Brain pericyte (primary cell): ENCODE data around the gene ZBTB42.

ENCODE experiments used
- DNase-seq: peaks from one replicate; pipeline ENCODE4 v3.0.0-alpha.2; 2012; ENCODE audit warnings: low read depth, low spot score

Gene ZBTB42

DNA sequence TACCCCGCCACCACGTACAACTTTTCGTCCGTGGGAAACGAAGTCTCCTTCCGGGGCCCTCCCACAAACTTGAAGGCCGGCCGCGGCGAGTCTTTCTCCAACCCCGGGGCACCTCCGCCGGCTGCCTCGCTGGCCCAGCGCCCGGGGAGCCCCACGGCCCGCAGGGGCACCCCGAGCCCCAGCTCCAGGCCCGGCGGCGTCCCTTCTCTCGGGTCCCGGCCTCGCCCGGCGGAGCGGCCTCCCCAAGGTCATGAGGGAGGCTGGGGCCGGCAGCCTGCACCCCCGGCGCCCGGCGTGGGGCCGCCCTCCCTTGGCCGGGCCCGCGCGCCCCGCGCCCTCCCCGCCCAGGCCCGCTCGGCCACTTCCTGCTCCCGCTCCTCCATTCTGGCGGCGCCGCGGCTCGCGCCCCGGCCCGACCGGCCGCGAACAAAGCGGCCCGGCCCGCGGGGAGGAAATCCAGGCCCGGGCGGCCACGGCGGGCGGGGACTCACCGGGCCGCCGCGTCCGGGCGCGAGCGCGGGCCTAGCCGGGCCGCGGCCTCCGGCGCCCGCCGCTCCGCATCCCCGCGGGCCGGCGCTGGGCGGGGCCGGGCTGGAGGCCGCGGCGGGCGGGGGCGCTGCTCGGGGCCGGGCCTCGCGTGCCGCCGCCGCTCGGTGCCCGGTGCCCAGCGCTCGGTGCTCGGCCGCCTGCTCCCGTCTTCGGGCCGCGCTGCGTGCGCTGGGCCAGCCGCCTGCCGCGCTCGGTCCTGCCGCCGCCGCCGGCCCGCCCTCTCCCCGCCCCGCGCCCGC, 5.7 kb upstream of the ZBTB42 start, which contains the start of gene AKT1:
Gene AKT1 (minus strand): TSS at position 756 of the 788 bp plus-strand sequence. CDS start 3,105 bp downstream, outside the sequence.
- DNase-seq = no peak

DNA sequence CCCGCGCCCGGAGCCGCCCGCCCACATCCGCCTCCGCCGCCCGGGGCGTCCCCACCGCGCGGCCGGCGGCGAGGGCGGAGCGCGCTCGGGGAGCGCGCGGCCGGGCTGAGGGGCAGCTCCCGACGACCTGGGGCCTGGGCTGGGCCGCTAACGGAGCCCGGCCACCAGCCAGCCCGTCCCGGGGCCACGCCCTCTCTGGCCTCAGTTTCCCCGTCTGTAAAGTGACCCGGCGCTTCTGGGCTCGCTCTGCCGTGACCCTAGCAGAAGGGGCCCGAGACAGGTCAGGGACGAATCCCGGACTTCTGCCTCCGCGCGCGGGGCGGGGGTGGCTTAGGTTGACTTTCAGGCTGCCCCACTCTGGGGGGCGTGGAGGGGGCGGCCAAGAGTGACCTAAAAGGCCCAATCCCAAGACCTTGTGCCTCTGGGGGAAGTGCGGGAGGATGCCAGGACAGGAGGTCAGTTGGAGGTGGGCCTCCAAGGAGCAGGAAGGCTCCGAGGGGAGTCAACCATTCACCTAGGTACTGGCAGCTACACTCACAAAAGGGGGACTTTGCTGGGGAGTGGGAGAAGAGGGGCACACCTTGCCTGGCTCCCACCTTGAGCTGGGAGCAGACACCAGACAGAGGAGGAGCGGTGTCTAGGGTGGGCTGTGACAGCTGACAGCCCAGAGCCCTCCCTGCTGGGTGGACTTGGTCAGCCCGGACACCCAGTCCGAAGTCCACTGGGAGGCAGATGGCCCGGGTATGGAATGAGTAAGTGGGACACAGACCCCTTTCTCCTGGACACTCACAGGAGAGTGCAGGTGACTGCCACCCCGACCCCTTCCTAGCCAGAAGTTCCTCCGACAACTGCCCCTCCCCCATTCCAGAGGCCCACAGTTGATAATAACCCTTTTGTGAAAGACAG, 4.9 kb upstream of the ZBTB42 start:
- no peak for DNase-seq

DNA sequence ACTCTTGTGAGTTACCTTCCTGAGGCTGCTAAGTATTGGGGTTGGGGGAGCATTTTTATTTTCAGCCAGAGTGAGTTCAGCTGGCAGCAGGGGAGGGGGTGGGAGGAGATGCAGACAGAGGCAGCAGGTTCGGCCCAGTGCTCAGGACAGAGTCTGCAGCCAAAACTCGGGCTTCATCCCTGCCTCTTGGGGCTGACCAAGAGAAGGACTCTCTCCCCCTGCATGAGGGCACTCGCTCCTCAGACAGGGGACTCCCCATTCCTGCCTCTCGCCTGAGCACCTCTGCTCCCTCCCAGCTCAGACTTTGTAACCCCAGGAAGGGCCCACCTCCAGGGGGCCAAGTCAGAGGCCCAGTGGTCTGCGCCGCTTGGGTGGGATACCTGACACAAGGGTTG, 4.2 kb upstream of the ZBTB42 start:
- no peak for DNase-seq

DNA sequence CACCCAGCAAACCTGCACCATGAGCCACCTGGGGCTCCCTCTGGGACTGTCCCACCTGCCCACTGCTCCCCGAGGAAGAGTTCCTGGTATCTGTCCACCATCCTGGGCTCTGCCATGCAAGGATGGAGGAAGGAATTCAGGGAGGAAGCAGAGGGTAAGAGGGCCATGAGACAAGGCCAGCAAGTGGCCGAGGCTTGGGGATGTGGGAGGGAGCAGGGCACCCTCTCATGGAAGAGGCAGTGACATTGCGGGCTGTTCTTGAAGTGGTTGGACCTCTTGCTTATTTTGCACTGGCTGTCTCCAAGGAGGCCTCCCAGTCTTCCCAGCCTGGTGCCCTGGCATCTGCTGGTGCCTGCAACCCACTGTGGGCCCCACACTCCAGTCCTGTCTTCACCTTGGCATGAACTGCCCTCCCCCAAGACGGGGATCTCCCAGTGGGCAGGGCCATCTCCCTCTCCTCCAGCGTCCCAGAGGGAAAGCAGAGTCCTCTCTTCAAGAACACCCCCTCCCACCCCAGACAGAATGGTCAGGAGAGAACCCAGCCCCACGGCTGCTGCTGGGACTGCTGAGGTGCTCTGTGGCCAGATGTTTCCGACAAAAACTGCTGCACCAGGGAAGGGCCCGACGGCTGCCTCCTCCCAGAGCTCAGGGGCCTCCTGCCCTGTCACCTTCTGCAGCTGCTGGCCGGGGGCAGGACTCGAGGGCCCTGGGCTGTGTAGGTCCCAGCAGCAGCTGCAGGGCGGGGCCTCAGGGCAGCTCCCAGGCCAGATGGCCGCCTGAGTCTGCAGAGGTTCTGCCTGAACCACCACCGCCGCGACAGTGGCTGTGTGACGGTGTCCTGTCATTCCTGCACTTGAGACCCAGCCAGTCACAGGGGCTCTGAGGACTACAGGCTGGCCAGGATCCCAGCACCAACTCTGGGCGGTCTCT, 3.5 kb upstream of the ZBTB42 start:
- no peak for DNase-seq

DNA sequence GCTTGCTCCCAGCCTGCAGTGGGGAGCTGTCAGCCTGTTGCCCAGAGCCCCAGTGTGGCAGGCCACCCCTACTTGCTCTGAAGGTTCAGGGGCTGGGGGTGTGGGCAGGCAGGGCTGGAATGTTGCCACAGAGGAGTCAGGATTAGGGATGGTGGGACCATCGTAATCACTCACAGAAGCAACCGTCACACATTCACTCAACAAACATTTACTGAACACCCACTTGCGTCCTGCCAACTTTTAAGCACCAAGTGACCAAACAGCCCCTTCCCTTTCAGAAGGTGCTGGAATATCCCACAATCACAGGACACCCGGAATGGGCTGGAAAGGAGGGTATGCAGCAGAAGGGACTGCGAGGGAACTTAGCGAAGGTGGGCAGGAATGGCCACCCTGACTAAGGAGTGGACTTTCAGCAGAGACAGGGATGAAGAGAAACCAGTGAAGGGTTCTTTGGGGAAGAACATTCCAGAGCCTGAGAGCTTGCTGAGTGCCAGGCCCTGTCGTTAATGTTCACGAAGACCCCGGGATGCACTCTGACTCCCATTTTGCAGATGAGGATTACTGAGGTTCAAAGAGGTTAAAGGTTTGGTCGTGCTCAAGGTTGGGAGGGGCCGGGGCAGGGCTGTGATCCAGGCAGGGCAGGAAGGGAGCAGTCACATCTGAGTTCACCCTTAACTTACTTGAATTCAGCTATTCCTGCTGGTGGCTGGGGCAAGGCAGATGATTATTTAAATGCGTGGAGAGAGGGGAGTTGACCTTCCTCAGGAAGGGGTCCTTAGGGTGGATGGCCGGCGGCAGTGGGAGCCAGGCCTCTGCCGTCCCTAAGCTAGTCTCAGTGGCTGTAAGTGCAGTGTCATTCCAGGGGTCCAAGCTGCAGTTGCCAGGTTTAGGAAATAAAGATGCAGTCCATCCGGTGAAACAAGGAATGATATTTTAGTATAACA, 2.3 kb upstream of the ZBTB42 start:
- no peak for DNase-seq

DNA sequence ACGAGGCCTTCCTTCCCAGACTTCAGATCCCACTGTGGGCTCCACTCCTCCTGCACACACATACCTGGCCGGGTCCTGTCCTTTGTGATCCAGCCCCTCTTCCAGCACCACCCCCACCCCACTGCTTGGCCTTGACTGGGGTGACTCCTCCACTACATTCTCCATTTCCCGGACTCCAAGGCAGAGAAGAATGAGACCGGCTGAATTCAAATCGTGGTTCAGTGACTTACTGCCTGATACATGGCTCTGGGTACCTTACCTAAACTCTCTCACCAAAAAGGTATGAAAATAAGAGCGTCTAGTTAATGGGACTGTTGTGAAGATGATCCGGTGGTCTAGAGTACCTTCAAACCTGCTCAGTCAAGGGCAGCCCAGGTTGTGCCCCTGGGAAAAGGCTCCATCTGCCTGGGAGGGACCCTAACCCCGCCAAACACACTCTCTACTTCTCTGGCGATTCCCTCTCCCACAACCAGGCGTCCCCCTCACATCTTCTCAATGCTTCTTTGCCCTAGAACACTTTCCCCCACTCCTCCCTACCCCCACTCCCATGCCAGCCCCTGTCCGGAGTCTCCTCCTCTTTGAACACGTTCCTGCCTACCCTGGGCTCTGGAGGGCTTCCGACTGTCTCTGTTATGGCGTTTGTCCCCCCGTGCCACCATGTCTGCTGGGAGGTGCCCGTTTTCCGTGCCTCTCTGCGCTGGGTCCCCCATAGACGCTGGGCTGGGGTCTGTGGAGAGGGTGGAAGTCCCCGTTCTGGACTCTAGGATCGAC, 1.5 kb upstream of the ZBTB42 start:
- DNase-seq = no peak

DNA sequence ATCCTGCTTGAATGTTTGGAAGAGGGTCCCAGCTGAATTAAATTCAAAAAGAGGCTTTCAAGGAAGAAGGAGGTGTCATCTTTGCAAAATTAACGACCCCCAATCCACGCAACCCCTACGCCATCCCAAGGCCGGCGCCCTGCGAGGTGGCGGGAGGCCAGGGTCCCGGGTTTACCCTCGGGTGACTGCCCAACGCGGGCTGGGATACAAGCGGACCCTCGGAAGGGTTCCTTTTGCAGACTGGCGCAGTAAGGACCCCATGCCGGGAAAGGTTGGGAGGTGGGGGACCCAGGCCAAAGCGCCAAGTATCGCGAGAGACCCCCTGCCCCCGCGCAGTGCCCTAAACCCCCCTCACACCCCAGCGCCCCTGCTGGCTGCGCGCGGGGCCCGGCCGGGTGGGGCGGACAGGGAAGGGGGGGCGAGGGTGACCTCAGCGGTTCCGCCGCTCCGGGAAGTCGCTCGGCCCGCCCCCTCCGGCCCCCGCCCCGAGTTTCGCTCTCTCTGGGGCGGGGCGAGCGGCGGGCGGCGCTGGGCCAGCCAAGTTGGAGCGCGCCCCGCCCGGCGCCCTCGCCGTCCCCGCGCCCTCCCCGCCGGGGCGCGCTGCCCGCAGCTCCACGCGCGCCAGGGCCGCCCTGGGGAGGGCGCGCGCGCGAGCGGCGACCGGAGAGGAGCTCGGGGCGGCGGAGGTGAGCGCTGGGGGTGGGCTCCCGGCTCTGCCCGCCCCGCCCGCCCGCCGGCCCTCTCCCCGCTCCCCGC, 708 bp upstream of the ZBTB42 start:
- no peak for DNase-seq

DNA sequence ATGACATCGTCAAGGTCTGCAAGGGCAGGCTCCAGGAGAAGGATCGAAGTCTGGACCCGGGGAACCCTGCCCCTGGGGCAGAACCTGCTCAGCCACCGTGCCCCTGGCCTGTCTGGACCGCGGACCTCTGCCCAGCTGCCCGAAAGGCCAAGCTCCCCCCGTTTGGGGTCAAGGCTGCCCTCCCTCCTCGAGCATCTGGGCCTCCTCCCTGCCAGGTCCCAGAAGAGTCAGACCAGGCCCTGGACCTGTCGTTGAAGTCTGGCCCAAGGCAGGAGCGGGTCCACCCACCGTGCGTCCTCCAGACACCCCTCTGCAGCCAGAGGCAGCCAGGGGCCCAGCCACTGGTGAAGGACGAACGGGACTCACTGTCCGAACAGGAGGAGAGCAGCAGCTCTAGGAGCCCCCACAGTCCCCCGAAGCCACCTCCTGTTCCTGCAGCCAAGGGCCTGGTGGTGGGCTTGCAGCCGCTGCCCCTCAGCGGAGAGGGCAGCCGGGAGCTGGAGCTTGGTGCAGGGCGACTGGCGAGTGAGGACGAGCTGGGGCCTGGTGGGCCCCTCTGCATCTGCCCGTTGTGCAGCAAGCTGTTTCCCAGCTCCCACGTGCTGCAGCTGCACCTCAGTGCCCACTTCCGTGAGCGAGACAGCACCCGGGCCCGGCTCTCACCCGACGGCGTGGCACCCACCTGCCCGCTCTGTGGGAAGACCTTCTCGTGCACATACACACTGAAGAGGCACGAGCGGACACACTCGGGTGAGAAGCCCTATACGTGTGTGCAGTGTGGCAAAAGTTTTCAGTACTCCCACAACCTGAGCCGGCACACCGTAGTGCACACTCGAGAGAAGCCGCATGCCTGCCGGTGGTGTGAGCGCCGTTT, 856 bp downstream of the ZBTB42 start:
- DNase-seq = no peak

DNA sequence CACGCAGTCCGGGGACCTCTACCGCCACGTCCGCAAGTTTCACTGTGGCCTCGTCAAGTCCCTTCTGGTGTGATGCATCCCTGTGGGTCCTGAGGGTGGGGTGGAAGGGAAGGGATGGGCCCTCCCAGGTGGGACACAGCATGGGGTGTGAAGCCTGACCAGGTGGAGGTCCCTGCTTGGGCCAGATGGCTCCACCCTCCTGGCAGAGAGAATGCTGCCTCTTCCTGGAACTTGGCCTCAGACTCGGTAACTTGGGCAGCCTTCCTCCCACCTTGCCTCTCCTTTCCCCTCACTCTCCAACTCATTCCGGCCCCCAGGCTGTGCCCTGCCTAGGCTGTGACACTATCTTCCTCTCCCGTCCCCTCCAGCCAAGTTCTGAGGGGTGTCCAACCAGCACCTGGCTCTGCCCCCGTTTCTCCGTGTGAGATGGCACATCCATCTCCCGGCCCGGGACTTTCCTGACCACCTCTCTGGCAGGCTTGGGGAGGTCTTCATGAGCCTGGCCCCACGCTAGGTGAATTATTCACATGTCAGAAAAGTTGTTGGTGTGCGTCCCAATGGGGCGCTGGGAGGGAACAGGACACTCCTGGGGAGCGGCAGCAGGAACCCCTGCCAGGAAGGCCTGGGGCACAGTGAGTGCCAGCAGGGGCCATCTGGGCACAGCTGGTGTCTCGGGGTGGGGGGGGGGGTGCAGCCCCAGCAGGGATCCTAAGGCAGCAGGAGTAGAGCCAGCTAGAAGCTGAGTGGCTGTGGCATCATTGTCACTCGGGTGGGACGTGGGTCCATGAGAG, 1.7 kb downstream of the ZBTB42 start:
- no peak for DNase-seq

DNA sequence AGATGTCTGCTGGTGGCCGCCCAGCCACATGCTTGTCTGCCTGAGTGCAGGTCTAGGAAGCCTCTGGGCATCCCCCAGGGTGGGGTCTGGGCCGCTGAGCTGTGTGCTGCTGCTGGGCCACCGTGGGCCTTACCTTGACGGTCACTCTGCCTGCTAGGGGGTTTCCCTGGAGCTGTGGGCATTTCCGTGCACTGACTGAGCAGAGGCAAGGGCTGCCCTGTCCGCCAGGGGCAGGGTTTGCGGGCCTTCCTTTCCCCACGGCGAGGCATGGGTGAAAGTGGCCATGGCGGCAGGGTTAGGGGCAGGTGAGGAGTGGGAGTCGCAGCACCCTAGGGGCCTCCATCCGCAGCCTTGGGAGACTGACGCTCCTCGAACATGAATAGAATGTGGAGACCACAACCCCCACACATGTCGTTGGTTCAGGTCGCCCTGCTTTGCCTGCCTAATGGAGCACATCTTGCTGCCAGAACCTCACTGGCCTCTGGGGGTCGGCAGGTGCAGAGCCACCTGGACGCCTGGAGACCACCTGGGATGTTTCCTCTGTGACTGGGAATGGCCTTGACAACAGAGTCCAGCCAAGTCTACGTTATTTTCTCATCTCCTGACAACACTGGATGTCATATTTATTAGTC, 2.5 kb downstream of the ZBTB42 start:
- no peak for DNase-seq

DNA sequence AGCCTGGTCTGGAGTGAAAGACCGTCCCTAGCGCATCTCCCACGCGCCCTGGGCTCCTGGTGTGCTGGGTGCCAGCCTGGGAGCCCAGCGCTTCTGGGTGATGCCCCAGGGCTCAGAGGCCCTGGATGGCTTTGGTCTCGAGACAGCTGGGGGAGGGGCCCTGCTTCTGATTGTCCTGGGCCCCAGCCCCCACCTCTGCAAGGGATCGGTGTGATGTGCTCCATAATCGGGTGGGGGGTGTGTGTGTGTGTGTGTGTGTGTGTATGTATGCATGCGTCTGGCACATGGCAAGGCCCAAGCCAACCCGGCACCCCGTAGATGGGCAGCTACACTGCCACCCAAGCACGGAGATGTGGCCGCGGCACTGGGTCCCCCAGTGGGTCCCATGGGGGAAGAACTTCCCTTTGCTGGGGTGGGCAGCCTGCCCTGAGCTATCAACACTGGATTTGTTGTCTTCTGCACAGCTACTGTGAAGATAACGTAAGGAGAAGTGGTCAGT, 3.1 kb downstream of the ZBTB42 start:
- no peak for DNase-seq

DNA sequence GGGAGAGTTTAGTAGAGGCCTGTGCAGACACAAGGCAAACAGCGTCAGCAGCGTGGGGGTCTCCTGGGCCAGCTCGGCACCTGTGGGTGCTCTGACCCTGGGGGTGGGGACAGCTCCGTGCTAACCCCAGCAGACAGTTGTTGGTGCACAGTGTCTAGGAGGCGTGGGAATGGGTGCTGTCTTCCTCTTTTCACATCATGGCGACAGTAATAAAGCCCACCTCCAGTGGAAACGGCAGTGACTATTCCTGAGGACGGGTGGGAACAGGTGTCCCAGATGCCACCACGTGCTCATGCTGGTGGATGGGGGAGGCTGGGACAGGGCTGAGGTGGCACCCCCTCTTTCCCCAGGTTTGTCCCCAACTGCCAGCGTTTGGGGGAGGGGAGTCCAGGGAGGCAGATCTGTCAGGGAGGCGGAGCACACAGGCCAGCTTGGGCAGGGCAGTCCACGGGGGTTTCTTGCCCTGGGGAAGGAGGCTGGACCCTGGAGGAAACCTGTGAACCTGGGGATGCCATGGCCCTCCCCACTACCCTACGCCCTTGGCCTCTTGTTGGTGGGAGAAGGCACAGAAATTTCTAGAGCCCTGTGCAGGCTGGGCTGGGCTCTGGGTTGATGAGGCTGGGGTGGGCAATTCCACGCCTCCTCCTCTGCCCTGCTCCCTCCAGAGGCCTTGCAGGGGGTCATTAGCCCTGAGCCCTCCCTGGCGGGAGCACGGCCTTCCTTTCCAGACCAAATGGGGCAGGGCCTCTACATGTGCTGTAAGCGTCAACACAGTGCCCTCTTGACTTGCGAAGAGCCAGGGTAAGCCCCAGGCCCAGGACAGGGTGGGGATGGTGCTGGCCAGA, 3.8 kb downstream of the ZBTB42 start:
- no peak for DNase-seq

DNA sequence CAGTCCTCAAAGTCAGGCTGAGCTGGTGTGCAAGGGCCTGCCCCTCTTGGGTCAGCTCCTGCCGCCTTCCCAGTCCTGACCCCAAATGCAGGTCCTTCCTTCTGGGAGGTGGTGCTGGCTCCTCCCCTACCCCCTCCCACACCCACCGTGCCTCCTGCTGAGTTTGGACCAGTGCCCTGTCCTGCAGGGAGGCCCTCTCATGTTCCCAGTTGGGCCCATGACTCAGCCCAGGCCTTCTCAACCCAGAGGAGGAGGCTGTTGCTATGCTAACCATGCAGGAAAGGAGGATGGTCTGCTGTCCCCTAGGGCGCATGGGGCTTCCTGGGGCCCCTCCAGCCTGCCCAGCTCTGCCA, 4.4 kb downstream of the ZBTB42 start:
- DNase-seq = peak; percentile 78

DNA sequence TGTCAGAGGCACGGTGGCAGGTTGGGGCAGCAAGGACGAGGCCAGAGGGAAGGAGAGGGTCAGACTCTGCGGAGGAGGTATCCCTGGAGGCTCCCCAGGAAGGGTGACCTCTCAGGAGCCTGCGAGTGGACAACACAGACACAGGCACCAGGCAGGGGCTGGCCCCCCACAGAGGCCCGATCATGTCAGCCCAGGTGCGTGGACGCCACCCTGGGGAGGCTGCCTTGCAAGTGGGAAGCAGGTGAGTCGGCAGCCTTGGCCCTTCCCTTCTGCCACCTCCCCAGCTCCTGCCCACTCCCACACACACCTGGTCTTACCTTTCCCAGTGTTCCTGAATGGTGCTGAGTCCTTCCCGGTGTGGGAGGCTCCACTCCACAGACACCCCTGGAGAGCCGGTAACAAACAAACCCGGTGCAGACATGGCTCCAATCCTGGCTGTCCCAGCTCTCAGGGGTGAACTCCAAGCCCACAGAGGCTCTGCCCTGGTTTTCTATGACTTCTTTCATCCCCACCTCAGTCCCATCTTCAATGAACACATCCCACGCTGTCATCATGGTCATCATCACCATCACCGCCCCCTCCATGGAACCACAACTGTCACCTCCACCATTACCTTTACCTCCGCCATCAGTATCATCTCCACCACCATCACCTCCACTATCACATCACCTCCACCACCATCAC, 5.2 kb downstream of the ZBTB42 start:
- DNase-seq = no peak
